ENCODE results near the gene SEMA3B.
"Not testable (repeated sequence)": the region's sequence is repeated elsewhere in the genome, so short reads cannot be mapped to it uniquely, and the experiment has no call there.

DNA sequence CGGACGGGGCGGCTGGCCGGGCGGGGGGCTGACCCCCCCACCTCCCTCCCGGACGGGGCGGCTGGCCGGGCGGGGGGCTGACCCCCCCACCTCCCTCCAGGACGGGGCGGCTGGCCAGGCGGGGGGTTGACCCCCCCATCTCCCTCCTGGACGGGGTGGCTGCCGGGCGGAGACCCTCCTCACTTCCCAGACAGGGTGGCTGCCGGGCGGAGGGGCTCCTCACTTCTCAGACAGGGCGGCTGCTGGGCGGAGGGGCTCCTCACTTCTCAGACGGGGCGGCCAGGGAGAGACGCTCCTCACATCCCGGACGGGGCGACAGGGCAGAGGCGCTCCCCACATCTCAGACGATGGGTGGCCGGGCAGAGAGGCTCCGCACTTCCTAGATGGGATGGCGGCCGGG is 43.1 kb downstream of the SEMA3B start:
- TF ChIP-seq, protein P1, sequence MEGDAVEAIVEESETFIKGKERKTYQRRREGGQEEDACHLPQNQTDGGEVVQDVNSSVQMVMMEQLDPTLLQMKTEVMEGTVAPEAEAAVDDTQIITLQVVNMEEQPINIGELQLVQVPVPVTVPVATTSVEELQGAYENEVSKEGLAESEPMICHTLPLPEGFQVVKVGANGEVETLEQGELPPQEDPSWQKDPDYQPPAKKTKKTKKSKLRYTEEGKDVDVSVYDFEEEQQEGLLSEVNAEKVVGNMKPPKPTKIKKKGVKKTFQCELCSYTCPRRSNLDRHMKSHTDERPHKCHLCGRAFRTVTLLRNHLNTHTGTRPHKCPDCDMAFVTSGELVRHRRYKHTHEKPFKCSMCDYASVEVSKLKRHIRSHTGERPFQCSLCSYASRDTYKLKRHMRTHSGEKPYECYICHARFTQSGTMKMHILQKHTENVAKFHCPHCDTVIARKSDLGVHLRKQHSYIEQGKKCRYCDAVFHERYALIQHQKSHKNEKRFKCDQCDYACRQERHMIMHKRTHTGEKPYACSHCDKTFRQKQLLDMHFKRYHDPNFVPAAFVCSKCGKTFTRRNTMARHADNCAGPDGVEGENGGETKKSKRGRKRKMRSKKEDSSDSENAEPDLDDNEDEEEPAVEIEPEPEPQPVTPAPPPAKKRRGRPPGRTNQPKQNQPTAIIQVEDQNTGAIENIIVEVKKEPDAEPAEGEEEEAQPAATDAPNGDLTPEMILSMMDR (IDR thresholded peaks at IDR 0.05; ENCODE audit: extremely low read depth in 1 of 2, insufficient read depth in 1 of 2, low read depth in 1 of 2, low read length in 2 of 2), result not testable (repeated sequence)
- not testable (repeated sequence) for TF ChIP-seq POLR2A (IDR thresholded peaks at IDR 0.05; ENCODE audit: low read depth, low read length)
- TF ChIP-seq, protein P2, sequence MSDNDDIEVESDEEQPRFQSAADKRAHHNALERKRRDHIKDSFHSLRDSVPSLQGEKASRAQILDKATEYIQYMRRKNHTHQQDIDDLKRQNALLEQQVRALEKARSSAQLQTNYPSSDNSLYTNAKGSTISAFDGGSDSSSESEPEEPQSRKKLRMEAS (IDR thresholded peaks at IDR 0.05; ENCODE audit: insufficient read depth, insufficient read length), result not testable (repeated sequence)
